C4-2B (cell line): Measurements from ENCODE around the gene COMP.

Source experiments
- H3K27ac ChIP-seq: fragments of 450-650 bp; 2 replicates; pipeline ENCODE4 v1.5.1; 2017
- ZFX ChIP-seq: fragments of 450-650 bp; IDR thresholded peaks from 2 replicates; pipeline ENCODE4 v1.6.1; 2017
- TF ChIP-seq, protein P1 (sequence below): fragments of 450-650 bp; conservative IDR thresholded peaks from 2 replicates; pipeline ENCODE4 v1.5.1; 2017; ENCODE audit warnings: mild to moderate bottlenecking

COMP gene

DNA sequence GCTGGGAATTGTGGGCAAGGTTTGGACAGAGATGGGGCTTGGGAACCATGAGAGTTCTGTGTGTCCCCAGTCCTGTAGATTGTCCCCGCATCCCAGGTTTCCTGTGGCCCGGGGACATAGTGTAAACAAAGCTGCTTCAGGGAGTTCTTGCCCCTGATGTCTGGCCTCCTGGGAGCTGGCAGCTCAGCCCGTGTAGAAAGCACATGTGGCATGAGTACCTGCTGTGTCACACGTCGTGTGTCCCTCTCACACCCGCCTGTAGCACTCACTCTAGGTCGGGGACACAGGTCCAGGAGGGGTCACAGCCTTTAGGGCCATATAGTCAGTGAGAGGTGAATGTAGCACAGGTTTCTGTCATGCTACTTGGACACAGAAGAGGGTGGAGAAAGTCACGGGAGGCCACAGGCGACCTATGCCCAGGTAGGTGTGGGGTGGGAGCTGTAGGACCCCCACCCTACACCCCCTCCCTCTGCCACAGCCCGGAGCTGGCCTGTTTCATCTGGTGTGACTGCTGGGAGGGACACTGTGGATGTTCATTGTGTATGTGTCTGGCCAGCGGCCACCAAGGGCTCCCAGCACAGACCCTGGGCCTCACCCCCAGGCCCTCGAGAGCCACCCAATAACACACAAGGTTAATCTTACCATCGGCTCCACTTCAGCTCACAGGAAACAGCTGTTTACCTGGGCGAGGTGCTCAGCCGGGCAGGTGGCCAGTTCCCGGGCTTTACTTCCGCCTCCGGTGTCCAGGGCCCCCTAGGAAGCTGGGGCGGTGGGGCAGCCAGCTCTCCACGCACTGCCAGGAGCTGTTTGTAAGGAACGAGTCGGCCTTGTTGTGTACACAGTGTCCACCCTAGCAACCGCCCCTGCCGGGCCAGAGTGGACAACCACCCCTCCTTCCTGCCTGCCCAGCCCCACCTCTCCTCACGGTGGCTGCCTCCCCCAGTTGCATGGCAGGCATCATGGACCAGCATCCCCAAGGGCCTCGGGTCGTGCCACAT lies 49.7 kb downstream of the COMP start:
- TF ChIP-seq ZFX: no peak
- TF ChIP-seq, protein P1, sequence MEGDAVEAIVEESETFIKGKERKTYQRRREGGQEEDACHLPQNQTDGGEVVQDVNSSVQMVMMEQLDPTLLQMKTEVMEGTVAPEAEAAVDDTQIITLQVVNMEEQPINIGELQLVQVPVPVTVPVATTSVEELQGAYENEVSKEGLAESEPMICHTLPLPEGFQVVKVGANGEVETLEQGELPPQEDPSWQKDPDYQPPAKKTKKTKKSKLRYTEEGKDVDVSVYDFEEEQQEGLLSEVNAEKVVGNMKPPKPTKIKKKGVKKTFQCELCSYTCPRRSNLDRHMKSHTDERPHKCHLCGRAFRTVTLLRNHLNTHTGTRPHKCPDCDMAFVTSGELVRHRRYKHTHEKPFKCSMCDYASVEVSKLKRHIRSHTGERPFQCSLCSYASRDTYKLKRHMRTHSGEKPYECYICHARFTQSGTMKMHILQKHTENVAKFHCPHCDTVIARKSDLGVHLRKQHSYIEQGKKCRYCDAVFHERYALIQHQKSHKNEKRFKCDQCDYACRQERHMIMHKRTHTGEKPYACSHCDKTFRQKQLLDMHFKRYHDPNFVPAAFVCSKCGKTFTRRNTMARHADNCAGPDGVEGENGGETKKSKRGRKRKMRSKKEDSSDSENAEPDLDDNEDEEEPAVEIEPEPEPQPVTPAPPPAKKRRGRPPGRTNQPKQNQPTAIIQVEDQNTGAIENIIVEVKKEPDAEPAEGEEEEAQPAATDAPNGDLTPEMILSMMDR: no peak
- peak overlapping the region; percentile 75 for H3K27ac ChIP-seq

DNA sequence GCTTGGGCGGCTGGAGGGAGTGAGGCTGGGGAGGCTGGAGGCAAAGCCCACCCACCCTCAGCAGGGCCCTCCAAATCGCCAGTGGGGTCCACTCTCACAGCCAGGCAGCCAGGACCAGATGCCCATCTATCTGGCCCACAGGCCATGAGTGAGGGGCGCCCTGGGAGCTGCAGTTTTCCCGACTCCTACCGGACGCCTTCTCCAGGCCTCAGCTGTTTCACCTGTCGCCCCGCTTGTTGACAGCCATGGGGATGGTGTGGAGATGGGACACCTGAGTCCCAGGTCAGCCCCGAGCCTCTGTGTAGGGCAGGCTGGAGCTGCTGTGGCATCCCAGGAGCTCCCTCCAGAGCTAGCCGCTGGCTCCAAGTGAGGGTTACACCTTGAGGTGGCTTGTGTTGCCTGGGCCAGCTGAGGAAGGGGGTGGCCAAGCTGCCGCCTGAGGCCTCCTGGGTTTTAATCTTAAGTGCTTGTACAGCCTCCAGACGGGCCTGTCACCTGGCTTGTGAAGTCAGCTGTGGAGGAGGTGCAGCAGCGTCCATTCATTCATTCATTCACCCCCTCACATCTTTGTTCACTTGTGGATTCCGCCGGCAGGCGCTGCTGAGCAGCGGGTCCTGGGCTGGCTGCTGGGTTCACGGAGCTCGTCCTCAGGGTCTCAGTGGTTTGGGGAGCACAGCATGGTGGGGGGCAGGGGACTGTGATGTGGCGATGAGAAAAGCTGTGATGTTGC lies 52.0 kb downstream of the COMP start:
- TF ChIP-seq, protein P1: no peak
- TF ChIP-seq ZFX: no peak

DNA sequence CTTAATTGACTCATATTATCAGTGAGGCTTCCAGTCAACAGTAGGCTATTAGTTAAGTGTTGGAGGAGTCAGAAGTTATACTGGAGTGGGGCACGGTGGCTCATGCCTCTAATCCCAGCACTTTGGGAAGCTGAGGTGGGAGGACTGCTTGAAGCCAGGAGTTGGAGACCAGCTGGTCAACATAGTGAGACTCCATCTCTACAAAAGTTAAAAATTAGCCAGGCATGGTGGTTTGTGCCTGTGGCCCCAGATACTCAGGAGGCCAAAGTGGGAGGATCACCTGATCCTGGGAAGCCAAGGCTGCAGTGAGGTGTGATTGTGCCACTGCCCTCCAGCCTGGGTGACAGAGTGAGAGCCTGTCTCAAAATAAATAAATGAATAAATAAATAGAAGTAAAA lies 53.2 kb downstream of the COMP start:
- no peak overlapping the region for H3K27ac ChIP-seq
- TF ChIP-seq, protein P1: no peak
- TF ChIP-seq ZFX: no peak

More for the DNA sequence above, 52.0 kb downstream of the COMP start:
- no peak overlapping the region for H3K27ac ChIP-seq

DNA sequence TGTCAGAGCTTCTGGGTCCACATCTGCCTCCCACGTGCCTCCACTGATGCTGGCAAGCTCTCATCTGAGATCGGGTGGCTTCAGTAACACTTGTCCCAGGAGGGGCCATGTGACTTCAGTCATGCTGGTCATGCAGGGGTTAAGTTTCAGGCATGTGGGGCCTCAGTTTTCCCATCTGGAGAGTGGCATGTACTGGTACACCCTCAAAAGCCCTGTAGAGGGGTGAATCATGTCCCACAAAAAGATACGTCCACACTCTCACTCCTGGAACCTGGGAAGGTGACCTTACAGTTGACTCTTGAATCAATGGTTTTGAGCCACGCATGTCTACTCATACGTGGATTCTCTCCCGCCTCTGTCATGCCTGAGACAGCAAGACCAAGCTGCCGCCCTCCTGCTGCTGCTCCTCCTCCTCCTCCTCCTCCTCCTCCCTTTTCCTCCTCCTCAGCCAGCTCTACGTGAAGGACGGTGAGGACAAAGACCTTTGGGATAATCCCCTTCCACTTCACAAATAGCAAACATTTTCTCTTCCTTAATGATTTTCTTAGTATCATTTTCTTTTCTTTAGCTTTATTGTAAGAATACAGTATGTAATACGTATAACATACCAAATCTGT lies 53.7 kb downstream of the COMP start:
- H3K27ac ChIP-seq: no peak overlapping the region
- TF ChIP-seq, protein P1: no peak
- no peak for TF ChIP-seq ZFX

DNA sequence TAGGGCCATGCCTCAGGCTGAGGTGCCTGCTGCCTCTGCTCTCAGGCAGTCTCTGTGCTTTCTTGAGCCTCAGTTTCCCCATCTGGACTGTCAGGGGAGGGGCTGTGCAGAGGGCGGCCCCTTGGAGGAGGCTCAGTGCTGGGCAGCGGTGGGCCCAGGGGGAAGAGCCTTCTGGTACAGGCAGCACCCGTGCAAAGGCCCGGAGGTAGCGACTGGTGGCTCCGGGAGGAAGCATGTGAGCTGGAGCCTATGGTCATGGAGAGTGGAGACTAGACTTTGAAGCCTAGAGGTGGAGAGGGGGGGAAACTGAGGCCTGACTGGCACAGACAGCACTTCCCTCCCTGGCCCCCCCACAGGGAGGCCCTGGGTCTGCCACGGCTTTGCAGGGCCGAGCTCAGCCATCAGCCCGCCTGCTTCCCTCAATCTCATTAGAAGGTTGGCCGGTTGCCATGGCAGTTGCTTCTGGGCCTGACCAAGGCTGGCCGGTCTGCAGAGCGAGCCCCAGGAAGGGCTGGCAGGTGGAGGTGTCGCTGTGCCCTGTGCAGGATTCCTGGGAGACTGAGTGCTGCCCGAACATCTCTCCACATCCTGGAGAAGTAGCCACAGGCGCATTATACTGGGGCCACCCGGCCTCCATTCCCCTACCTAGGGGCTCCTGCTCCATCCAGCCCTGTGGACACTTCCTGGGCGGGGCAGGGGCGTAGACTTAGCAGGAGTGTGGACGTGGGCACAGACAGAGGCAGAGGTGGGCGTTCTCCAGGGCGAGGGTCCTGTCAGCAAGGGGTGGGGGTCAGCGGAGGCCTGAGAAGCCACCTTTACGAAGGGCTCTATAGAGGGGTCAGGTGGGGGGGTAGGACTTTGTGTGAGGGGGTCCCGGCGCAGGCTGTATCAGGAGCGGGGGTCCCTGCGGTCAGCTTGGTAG lies 54.4 kb downstream of the COMP start:
- no peak overlapping the region for H3K27ac ChIP-seq
- TF ChIP-seq, protein P1: no peak
- TF ChIP-seq ZFX: no peak

DNA sequence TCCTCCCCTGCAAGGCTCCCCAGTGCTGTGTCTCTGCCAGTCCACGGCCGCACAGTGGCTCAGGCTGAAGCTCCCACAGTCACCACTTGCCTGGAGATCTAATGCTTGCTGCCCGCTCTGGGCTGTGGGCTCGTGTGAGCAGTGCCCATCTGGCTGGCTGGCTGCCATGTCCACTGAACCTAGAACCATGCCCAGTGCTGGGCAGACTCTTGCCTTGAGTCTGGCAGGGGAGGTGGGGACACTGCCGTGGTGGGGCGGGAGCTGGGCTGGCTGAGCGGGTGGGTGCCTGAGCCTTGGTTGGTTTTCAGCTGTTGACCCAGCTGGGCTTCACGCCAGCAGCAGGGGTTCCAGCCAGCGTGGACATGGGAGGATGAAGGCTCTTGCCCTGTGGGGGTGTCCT lies 55.4 kb downstream of the COMP start:
- H3K27ac ChIP-seq: no peak overlapping the region
- TF ChIP-seq ZFX: no peak
- TF ChIP-seq, protein P1: no peak
